ENCODE results near the gene ACAA1. TPM values are rescaled to one million over a fixed set of nuclear protein-coding genes. Genes with fewer than 3 reads are reported as not detected.
"Not testable (repeated sequence)": the region's sequence is repeated elsewhere in the genome, so short reads cannot be mapped to it uniquely, and the experiment has no call there.

Gene ACAA1
- total RNA-seq, 1 donor from 2014 or later: 72.7 TPM

GRCh38 chr3:38153221-38153620 is 16.3 kb upstream of the ACAA1 start:
- peak; percentile 27 for ATAC-seq

- peak; percentile 12 for ATAC-seq
Observed at GRCh38 chr3:38152609-38153008, 15.7 kb upstream of the ACAA1 start.

GRCh38 chr3:38151667-38152265 is 14.8 kb upstream of the ACAA1 start:
- ATAC-seq: peak; percentile 75

GRCh38 chr3:38150780-38151528 is 14.0 kb upstream of the ACAA1 start:
- ATAC-seq: no peak

GRCh38 chr3:38149708-38150107 is 12.8 kb upstream of the ACAA1 start:
- ATAC-seq: no peak

- ATAC-seq: peak; percentile 16
Observed at GRCh38 chr3:38148311-38148882, 11.5 kb upstream of the ACAA1 start.

GRCh38 chr3:38147421-38147820 is 10.5 kb upstream of the ACAA1 start:
- ATAC-seq: no peak

GRCh38 chr3:38146504-38146903 is 9.6 kb upstream of the ACAA1 start:
- ATAC-seq: no peak

- ATAC-seq: no peak
Observed at GRCh38 chr3:38143511-38143910, 6.6 kb upstream of the ACAA1 start.

- ATAC-seq: no peak
Observed at GRCh38 chr3:38142959-38143358, 6.0 kb upstream of the ACAA1 start.

- no peak for ATAC-seq
Observed at GRCh38 chr3:38141952-38142273, 5.0 kb upstream of the ACAA1 start.

GRCh38 chr3:38141173-38141951 is 4.4 kb upstream of the ACAA1 start:
- ATAC-seq: no peak

- no peak for ATAC-seq
Observed at GRCh38 chr3:38140326-38141172, 3.6 kb upstream of the ACAA1 start.

- ATAC-seq: no peak
Observed at GRCh38 chr3:38139652-38140051, 2.7 kb upstream of the ACAA1 start.

GRCh38 chr3:38139191-38139590 is 2.3 kb upstream of the ACAA1 start:
- no peak for ATAC-seq

- ATAC-seq: peak; percentile 54
Observed at GRCh38 chr3:38138349-38139190, 1.6 kb upstream of the ACAA1 start, which contains the start of gene MYD88. TSS of gene MYD88 (plus strand) at chr3:38138661. CDS start at chr3:38138701, 40 bp downstream.

GRCh38 chr3:38137615-38138348 is 855 bp upstream of the ACAA1 start:
- ATAC-seq: no peak

GRCh38 chr3:38136393-38136776 is 542 bp downstream of the ACAA1 start:
- ATAC-seq: peak; percentile 2

GRCh38 chr3:38135621-38136277 is 1.2 kb downstream of the ACAA1 start:
- not testable (repeated sequence) for ATAC-seq
